Nephron progenitor cell (in vitro differentiated cells): ENCODE data around the gene CHST13.

Source experiments
- DNase-seq: peaks from one replicate; pipeline ENCODE4 v3.0.0; 2021
- H3K27ac Mint-ChIP-seq: 2 replicates; pipeline ENCODE4 v1.8.0; 2021; ENCODE audit warnings: mild to moderate bottlenecking, moderate library complexity, mixed read lengths
- H3K27me3 Mint-ChIP-seq: 2 replicates; pipeline ENCODE4 v1.8.0; 2021; ENCODE audit warnings: mild to moderate bottlenecking, low read depth, mixed read lengths; ENCODE audit not compliant: poor library complexity
- H3K36me3 Mint-ChIP-seq: 2 replicates; pipeline ENCODE4 v1.8.0; 2021; ENCODE audit warnings: low read depth, mixed read lengths
- H3K4me1 Mint-ChIP-seq: 2 replicates; pipeline ENCODE4 v1.8.0; 2021; ENCODE audit warnings: mixed read lengths
- H3K4me3 Mint-ChIP-seq: 2 replicates; pipeline ENCODE4 v1.8.0; 2021; ENCODE audit warnings: mild to moderate bottlenecking, moderate library complexity, mixed read lengths
- H3K9me3 Mint-ChIP-seq: 2 replicates; pipeline ENCODE4 v1.8.0; 2021; ENCODE audit warnings: mild to moderate bottlenecking, moderate library complexity, mixed read lengths
- TF ChIP-seq, protein P1 (sequence below): fragments of 200-600 bp; sonication (generic); IDR thresholded peaks from 2 replicates; pipeline ENCODE4 v1.5.0; 2021; ENCODE audit warnings: antibody characterized with exemption

The CHST13 gene

DNA sequence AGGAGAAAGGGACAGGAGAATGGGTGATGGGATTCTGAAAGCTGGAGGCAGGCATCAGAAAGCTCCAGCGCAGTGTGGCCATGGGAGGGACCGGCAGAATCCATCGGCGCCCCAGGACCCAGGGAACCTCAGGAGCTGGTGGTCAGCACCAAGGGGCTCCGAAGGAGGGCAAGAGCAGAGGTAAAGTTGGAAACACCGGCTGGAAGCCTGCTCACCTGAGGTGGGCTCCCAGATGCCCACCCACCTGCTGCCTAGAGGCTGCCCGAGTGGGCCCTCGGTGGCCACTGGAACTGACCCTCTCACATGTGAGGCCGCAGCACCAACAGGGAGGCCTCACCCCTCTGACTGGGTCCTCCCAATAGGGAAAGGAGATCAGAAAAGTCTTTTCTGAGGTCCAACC is 38.0 kb upstream of the CHST13 start:
- H3K4me3 Mint-ChIP-seq: no peak overlapping the region
- no peak for DNase-seq
- TF ChIP-seq, protein P1, sequence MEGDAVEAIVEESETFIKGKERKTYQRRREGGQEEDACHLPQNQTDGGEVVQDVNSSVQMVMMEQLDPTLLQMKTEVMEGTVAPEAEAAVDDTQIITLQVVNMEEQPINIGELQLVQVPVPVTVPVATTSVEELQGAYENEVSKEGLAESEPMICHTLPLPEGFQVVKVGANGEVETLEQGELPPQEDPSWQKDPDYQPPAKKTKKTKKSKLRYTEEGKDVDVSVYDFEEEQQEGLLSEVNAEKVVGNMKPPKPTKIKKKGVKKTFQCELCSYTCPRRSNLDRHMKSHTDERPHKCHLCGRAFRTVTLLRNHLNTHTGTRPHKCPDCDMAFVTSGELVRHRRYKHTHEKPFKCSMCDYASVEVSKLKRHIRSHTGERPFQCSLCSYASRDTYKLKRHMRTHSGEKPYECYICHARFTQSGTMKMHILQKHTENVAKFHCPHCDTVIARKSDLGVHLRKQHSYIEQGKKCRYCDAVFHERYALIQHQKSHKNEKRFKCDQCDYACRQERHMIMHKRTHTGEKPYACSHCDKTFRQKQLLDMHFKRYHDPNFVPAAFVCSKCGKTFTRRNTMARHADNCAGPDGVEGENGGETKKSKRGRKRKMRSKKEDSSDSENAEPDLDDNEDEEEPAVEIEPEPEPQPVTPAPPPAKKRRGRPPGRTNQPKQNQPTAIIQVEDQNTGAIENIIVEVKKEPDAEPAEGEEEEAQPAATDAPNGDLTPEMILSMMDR: no peak
- no peaks in the 10 kb centered on the region for H3K36me3 Mint-ChIP-seq
- H3K9me3 Mint-ChIP-seq: no peaks in the 10 kb centered on the region
- peaks cover 4% of the 10 kb centered on the region for H3K27me3 Mint-ChIP-seq
- H3K27ac Mint-ChIP-seq: peak overlapping the region; percentile 25
- H3K4me1 Mint-ChIP-seq: peaks cover 32% of the 10 kb centered on the region

DNA sequence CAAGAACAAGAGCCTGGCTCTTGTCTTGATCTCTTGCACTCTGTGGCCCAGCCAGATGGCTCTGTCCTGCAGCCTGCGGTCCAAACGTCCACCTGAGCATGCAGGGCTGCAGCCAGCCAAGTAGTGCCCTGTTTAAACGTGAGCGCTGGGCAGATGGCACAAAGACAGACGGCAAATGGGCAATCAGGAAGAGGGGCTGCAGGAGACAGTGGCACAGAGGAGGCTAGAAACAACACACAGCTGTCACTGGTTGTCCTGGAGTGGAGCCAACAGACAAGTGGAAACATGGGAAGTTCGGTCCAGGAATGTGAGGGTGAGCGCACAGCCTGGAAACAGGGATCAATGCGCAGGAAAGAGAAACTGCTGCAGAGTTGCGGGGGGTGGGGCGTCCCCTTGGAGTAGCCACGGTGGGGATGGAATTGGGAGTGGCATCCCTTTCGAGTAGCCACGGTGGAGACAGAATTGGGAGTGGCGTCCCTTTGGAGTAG is 37.6 kb upstream of the CHST13 start:
- no peak for DNase-seq
- TF ChIP-seq, protein P1: no peak
- H3K36me3 Mint-ChIP-seq: no peaks in the 10 kb centered on the region
- H3K27me3 Mint-ChIP-seq: peaks cover 9% of the 10 kb centered on the region
- H3K9me3 Mint-ChIP-seq: no peaks in the 10 kb centered on the region
- H3K4me3 Mint-ChIP-seq: no peak overlapping the region
- peaks cover 27% of the 10 kb centered on the region for H3K4me1 Mint-ChIP-seq
- peak overlapping the region; percentile 10 for H3K27ac Mint-ChIP-seq

DNA sequence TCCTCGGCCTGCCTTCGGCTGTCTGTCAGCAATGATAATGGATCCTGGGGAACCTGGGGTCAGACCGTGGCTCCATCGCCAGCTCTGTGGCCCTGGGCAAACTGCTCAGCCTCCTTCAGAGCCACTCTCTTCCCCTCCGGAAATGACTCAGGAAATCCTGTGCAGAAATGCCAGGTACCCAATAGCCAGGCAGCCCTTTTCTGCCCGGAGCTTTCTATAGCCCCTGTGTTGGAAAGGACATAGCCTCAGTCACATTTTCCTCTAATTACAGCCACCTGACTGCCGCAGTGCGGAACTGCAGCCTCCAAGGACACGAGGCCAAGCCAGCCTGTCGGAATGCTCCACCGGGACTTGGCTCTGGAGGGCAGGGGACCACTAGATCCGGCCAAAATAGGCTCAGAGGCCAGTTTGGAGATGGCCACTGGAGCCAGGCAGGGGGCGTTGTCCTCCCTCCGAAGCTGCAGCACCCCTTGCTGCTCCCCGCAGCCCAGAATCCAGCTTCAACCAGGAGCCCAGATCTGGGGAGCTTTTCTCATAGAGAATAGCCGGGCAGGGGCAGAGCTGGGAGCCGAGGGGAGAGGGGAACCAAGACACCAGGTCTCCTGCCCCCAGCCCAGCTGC is 36.7 kb upstream of the CHST13 start:
- no peak overlapping the region for H3K4me3 Mint-ChIP-seq
- TF ChIP-seq, protein P1: no peak
- DNase-seq: peak; percentile 30
- no peaks in the 10 kb centered on the region for H3K9me3 Mint-ChIP-seq
- H3K27me3 Mint-ChIP-seq: peaks cover 16% of the 10 kb centered on the region
- H3K36me3 Mint-ChIP-seq: no peaks in the 10 kb centered on the region
- H3K4me1 Mint-ChIP-seq: peaks cover 21% of the 10 kb centered on the region
- no peak overlapping the region for H3K27ac Mint-ChIP-seq

DNA sequence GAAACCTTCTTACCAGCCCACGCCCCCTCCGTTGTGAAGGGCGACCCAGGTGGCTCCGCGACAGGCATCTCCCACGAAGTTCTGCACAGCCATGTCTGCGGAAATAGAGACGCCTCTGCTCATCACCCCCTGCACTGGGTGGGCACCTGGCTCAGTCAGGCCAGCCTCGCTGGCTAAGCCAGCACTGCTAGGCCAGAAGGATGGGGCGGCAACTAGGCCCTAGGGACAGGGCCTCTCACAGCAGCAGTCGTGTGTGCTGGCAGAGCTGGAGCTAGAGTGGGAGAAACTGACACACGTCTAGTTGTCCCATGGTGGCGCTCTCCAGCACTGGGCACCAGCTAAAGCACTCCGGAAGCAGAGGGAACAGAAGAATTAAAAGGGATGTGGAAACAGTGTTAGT is 35.8 kb upstream of the CHST13 start:
- no peak for DNase-seq
- Mint-ChIP-seq H3K4me1 (peaks cover 22% of the 10 kb centered on the region), H3K9me3 (no peaks in the 10 kb centered on the region), H3K27ac (no peak overlapping the region), H3K36me3 (no peaks in the 10 kb centered on the region), H3K27me3 (peaks cover 21% of the 10 kb centered on the region), H3K4me3 (no peak overlapping the region)
- TF ChIP-seq, protein P1: no peak

DNA sequence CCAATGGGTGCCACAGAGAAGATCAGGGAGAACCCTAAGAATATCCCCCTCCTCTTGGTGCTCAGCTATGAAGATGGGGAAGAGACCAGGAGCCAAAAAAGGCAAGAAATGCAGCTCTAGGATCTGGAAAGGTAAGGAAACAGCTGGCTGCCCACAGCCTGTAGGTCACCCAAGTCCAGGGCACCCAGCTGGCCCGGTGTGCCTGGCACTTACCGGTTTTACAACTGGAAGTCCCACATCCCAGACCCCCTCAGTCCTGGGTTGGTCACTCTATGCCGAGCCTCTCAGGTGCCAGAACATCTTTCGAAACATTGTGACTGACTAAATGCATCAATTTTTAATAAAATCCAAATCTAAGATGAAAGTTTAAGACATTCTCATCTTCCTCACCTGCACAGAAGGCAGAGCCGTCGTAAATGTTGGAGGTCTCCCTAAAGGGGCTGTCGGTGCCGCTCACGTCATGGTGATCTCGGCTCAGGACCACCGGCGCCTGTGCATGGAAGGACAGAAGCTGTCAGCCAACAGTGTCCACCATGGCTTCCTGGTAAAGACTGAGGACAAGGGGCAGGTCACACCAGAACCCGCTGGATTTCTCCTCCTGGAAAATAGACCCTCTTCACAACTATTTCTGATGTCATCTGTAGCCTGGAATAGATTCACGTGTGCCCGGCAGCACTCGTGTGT is 34.9 kb upstream of the CHST13 start:
- DNase-seq: no peak
- TF ChIP-seq, protein P1: no peak
- Mint-ChIP-seq H3K4me1 (peaks cover 22% of the 10 kb centered on the region), H3K27me3 (peaks cover 24% of the 10 kb centered on the region), H3K4me3 (no peak overlapping the region), H3K9me3 (no peaks in the 10 kb centered on the region), H3K27ac (no peak overlapping the region), H3K36me3 (no peaks in the 10 kb centered on the region)

DNA sequence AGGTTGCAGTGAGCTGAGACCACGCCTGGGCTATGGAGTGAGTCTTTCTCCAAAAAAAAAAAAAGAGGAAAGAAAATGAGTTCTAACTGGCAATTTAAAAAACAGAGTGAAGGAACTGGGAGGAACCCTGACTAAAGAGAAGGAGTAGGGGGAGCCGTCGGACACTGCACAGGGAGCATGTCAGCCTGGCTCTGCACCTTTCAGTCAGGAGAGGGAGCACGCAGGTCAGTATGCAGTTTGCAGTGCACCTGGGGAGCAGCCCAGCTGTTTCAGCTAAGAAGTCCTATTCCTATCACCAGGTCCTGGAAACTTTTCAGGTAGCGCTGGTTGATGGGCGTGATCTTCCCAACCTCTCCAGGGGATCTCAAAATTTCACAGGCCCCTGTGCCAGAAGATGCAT is 33.3 kb upstream of the CHST13 start:
- Mint-ChIP-seq H3K27me3 (peaks cover 24% of the 10 kb centered on the region), H3K27ac (no peak overlapping the region), H3K9me3 (no peaks in the 10 kb centered on the region), H3K36me3 (no peaks in the 10 kb centered on the region), H3K4me3 (no peak overlapping the region), H3K4me1 (peaks cover 10% of the 10 kb centered on the region)
- DNase-seq: no peak
- TF ChIP-seq, protein P1: no peak
